HG03175 (cell line): ENCODE data around the gene MSH6.

Experiments used
- ATAC-seq: cut with Tn5 transposase; IDR thresholded peaks from one replicate; pipeline ENCODE4 v1.9.1; 2021; ENCODE audit warnings: mild to moderate bottlenecking, moderate library complexity; ENCODE audit not compliant: unreplicated experiment

MSH6 gene

GRCh38 chr2:47783486-47784351 is 774 bp downstream of the MSH6 start:
- ATAC-seq: peak; percentile 24

DNA sequence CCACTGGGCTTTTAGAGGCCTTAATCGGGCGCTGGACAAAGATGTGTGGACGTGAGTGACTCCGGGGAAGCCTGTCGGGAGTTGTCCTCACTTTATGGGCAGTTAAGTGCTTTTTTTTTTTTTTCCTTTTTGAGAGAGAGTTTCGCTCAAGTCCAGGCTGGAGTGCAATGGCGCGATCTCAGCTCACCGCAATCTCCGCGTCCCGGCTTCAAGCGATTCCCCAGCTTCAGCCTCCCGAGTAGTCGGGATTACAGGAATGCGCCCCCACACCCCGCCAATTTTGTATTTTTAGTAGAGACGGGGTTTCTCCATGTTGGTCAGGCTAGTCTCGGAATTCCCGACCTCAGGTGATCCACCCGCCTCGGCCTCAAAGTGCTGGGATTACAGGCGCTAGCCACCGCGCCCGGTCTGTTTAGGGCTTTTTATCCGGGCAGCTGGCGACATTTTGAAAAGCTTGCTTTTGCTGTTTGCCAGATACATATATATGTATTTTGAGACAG is 1.5 kb downstream of the MSH6 start:
- no peak for ATAC-seq

- no peak for ATAC-seq
These were observed 3.0 kb downstream of the MSH6 start for GRCh38 chr2:47785986-47786385.

DNA sequence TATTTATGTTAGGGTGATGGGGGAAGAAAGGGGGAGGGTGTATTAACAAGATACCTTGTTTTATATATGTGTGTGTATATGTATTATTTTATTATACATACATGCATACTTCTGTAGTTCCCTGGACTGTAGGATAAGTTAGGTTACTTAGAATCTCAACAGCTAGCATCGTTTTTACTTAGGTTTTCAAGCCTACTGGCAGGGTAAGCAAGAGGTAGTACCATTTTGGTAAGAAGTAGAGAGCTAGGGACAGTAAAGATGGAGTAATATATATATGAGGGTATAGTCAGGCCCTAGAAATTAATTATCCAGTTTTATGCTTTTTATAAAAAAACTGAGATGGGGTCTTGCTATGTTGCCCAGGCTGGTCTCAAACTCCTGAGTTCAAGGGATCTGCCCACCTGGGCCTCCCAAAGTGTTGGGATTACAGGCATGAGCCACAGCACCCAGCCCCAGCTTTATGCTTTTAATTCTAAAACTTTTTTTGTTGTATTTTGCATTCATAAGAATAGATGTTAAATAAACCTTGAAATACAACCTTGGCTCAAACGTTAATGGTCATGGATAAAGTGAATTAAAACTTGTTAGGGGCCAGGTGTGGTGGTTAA is 13.2 kb downstream of the MSH6 start:
- no peak for ATAC-seq

DNA sequence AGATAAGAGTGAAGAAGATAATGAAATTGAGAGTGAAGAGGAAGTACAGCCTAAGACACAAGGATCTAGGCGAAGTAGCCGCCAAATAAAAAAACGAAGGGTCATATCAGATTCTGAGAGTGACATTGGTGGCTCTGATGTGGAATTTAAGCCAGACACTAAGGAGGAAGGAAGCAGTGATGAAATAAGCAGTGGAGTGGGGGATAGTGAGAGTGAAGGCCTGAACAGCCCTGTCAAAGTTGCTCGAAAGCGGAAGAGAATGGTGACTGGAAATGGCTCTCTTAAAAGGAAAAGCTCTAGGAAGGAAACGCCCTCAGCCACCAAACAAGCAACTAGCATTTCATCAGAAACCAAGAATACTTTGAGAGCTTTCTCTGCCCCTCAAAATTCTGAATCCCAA is 15.7 kb downstream of the MSH6 start:
- ATAC-seq: no peak

DNA sequence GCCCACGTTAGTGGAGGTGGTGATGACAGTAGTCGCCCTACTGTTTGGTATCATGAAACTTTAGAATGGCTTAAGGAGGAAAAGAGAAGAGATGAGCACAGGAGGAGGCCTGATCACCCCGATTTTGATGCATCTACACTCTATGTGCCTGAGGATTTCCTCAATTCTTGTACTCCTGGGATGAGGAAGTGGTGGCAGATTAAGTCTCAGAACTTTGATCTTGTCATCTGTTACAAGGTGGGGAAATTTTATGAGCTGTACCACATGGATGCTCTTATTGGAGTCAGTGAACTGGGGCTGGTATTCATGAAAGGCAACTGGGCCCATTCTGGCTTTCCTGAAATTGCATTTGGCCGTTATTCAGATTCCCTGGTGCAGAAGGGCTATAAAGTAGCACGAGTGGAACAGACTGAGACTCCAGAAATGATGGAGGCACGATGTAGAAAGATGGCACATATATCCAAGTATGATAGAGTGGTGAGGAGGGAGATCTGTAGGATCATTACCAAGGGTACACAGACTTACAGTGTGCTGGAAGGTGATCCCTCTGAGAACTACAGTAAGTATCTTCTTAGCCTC is 16.2 kb downstream of the MSH6 start:
- ATAC-seq: no peak

- no peak for ATAC-seq
These were observed 18.2 kb downstream of the MSH6 start for GRCh38 chr2:47801118-47801517.

- no peak for ATAC-seq
These were observed 20.4 kb downstream of the MSH6 start for GRCh38 chr2:47803363-47803762.

- no peak for ATAC-seq
These were observed 20.8 kb downstream of the MSH6 start for GRCh38 chr2:47803770-47804169.

DNA sequence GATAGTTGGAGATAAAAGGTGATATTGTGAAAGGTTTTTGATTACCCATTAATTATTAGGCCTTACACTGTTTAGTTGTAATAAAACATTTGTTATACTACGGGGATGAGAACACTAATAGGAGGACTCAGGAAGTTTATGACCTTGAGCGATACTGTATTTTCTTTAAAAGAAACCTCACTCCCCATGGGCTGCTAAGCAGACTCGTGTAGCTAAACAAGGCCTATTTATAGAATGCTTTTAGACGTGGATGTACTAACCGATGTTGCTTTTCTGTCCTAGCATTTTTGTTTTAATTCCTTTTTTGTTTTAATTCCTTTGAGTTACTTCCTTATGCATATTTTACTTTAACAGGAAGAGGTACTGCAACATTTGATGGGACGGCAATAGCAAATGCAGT is 22.9 kb downstream of the MSH6 start:
- ATAC-seq: no peak

- no peak for ATAC-seq
These were observed 25.7 kb downstream of the MSH6 start for GRCh38 chr2:47808614-47809013.

GRCh38 chr2:47809903-47810302 is 27.0 kb downstream of the MSH6 start:
- ATAC-seq: no peak

- no peak for ATAC-seq
These were observed 27.9 kb downstream of the MSH6 start for GRCh38 chr2:47810850-47811249.

GRCh38 chr2:47811668-47812067 is 28.7 kb downstream of the MSH6 start:
- no peak for ATAC-seq

DNA sequence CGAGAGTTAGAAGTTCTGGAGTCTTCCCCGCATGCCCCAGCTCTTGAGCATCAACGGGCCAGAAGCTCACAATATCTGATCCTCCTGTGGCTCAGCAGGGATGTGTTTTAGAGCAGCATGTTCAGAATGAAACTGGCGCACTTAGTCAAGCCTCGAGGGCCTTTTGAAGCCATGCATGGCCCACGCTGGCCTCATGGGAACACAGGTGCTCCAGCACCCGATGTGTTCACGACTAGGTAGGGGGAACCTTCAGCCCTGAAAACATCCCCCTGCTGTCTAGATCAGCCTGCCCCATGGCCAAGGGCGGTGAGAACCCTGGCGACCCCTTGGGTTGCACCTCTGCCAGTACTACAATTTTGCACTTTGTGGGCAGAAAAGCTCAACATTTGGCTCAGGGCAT is 32.8 kb downstream of the MSH6 start:
- no peak for ATAC-seq

DNA sequence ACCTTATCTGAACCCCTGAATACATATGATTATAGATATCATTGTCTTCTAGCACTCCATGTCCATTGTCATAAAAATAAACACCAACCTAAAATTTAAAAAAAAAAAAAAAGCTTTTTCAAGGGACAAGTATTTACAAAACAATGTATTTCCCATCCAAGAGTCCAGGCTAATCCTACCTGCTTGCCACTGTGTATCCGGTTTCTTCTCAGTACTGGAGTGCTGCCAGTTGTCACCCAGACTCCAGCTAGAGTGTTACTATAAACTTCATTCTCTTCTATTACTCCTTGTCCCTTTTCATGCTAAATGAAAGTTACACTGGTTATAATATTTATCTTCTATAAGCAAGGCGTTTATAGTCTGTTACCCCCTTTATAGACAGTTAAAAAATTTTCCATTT is 35.8 kb downstream of the MSH6 start:
- no peak for ATAC-seq

- ATAC-seq: no peak
These were observed 36.9 kb downstream of the MSH6 start for GRCh38 chr2:47819834-47820233.

- no peak for ATAC-seq
These were observed 39.6 kb downstream of the MSH6 start for GRCh38 chr2:47822518-47822917.

DNA sequence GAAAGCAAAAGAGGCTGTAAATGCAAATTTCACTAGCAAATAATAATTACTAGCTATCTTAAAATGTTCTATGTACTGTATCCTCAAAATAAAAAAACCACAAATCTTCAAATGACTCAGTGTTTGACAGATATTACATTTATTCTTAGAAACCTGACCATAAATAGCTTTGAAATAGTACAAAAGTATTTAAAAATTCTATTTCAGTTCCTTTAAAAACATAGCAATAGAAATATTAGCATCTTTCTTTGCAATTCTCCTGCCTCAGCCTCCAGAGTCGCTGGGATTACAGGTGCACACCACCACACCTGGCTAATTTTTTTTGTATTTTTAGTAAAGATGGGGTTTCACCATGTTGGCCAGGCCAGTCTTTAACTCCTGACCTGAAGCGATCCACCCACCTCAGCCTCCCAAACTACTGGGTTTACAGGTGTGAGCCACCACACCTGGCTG is 50.6 kb downstream of the MSH6 start:
- peak; percentile 82 for ATAC-seq

DNA sequence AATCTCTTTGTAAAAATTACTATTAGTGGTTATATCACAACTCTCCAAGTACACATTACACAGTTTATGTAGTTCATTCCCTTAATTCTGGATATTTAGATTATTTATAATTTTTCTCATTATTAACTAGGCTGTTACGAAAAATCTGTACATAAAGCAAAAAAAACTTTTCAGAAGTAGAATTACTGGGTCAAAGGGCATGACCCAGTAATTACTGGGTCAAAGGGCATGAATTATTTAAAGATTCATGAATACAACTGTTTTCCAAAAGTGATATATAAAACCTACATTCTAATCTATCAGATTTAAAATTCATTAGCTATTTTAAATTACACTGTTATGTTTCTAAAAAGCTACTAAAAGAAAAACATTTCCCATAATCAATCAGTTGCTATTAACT is 55.3 kb downstream of the MSH6 start:
- ATAC-seq: no peak

- no peak for ATAC-seq
These were observed 55.7 kb downstream of the MSH6 start for GRCh38 chr2:47838686-47839085.

GRCh38 chr2:47842846-47843245 is 59.9 kb downstream of the MSH6 start:
- no peak for ATAC-seq
